Measurements from ENCODE around the gene SPATA18.
"Not testable (repeated sequence)": the region's sequence is repeated elsewhere in the genome, so short reads cannot be mapped to it uniquely, and the experiment has no call there.

The SPATA18 gene

DNA sequence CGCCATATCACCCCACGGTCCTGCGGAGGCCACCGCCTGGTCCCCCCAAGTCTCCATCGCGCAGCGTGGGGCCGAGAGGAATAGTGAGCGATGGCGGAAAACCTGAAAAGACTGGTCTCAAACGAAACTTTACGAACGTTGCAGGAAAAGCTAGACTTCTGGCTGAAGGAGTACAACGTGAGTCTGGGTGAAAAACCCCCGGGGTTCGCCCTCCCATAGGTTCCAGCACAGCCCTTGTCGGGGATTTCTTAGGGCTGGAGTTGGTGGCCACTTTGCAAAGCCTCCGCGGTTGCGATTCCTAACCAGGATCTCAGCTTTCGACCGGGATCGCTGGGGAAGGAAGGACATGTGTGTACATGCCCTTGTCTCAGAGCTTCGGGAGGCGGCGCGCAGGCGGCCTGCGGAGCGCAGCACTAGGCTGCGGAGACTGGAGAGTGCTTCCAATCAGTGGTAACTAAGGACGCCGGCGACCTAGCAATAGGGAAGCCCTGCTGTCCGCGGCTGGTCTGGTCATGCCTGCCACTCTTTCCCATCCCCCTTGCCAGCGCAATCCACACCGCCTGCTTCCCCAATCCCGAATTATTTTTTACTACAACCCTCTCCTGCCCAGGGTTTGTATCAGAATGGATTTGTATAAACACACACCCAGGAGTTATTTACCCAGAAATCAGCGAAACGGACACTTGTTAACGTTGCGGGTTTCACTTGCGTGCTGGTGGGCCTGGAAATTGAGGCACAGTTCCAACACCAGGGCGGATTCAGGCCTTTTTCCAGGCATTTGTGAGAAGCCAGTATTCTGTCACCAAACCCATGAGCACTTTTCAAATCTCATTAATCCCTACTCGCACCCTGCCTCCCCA lies 741 bp downstream of the SPATA18 start:
- DNase-seq (ENCODE audit: low read depth, low spot score) = peak; percentile 66

DNA sequence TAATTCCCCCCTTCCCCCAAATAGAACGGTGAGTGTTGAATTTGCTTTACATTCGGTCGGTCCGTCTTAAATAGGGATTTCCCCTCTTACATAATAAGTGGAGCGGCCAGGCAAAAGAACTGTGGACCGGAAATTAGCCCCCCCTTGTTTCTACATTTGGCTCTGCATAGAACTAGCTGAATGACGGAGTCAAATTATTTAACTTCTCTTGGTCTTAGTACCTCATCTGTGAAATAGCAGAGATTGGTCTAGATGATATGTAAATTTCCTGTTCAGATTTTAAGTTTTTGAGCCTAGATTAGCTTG lies 1.3 kb downstream of the SPATA18 start:
- no peak for DNase-seq (ENCODE audit: low read depth, low spot score)

DNA sequence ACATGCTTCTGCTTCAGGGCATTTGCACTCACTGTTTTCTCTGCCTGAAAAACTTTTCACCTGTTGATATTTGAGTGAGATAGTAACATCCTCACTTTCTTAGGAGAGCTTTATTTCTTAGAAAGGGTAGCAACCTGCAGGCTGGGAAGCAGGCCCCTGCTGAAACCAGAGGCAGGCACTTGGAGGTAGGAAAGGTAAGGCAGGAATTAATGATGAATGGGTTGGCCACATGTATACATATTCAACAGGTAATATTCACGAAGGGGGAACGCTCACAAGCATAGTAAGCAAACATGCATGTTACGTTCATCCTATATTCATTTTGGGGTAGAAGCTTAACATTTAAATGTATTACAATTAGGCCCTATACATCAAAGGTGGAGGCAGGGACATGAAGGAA lies 3.1 kb downstream of the SPATA18 start:
- DNase-seq (ENCODE audit: low read depth, low spot score) = no peak

DNA sequence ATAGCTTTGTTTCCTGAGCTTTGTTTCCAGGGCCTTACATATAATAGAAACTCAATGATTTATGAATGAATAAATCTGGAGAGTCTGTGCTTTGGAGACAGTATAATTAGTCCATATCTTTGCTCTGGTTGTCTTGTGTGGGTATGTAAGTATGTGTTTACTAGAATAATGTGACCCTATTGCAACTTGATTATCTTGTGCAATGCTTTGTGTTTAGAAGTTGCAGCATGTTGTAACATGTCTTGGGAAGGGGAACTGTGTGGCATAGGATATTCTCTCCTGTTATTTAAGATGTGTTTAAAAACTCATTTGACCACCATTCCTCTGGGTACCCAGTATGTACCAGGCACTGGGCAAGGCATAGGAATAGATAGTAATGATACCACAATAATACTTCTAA lies 6.1 kb downstream of the SPATA18 start:
- DNase-seq (ENCODE audit: low read depth, low spot score) = no peak

DNA sequence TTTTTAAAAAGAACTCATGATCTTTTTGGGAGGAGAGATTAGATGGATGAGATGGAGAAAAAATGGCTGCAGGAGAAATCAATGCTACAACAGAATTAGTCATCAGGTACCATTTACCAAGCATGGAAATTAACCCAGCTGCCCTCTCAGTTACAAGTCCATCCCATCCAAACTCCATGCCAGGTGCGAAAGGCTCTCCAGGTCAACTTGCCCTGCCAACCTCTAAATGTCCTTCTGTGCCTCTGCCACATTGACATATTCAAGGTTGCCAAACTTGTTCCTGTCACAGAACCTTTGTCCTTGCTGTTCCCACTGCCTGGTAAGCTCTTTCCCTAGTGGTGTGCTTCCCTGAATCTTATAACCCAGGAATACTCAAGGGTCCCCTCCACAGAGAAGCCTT lies 7.2 kb downstream of the SPATA18 start:
- DNase-seq (ENCODE audit: low read depth, low spot score) = no peak

DNA sequence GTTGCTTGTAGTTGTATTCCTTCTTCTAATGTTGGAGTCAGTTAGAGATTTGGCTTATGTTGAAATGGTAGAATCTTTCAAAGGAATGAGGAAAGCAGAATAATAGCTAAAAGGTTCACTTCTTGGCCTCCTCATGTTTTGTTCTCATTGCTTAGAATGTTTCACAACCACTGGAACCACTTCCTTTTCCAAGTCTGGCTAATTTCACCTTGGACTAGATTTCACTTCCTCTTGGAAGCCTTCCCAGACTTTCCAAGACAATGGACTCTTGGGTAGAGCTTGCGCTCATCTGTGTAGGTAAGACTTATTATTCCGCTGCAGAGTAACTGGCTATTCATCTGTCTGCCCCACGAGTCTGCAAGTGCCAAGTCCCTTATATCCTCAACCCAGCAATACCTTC lies 8.3 kb downstream of the SPATA18 start:
- no peak for DNase-seq (ENCODE audit: low read depth, low spot score)

DNA sequence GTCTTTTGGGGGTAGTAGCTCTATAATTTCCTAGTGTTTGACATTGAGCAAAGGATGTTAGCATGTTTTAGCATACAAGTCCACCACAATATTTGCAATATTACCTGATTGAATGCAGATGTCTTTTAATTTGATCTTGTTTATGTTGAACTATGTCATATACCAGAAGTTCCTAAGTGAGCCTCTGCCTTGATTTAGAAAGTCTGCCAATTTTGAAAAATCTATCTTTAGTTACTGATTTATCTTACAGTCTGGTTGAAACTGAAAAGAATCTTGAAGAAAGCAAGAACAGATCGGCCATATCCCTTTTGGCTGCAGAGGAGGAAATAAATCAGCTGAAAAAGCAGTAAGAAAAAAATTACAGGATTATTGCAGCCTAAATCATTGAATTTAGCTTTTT lies 18.5 kb downstream of the SPATA18 start:
- DNase-seq (ENCODE audit: low read depth, low spot score) = no peak

DNA sequence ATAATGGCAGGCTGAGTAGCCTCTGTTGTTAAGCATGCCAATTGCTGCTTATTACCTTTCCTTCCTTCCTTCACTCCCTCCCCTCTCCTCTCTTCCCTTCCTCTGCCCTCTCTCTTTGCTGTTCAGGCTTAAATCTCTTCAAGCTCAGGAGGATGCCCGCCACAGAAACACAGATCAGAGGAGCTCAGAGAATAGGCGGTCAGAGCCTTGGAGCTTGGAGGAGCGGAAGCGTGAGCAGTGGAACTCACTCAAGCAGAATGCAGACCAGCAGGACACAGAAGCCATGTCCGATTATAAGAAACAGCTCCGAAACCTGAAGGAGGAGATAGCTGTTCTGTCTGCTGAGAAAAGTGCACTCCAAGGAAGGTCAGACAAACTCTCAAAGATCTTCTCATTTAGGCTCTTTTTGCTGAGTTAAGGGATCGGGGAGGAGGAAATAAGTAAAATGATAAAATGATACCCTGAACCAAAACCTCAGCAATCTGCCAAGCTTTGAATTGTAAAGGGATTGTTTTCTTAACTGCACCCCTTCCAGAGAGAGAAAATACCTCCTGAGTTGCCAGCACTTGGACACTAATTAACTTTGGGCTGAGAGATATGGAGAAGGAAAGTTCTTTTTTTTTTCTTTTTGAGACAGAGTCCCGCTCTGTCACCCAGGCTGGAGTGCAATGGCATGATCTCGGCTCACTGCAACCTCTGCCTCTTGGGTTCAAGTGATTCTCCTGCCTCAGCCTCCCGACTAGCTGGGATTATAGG lies 20.9 kb downstream of the SPATA18 start:
- no peak for DNase-seq (ENCODE audit: low read depth, low spot score)

DNA sequence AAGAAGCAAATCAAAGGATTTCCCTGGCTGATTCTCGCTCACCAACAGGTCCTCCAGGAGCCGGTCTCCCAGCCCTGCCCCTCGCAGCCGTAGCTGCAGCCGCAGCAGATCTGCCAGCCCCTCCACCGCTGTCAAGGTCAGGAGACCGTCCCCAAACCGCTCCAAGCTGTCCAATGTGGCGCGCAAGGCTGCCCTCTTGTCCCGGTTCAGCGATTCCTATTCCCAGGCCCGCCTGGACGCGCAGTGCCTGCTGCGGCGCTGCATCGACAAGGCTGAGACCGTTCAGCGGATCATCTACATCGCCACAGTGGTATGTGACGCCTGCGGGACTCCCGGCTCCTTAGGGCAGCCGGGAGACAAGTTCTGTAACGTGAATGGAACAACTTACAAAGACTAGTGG lies 25.6 kb downstream of the SPATA18 start:
- no peak for DNase-seq (ENCODE audit: low read depth, low spot score)

DNA sequence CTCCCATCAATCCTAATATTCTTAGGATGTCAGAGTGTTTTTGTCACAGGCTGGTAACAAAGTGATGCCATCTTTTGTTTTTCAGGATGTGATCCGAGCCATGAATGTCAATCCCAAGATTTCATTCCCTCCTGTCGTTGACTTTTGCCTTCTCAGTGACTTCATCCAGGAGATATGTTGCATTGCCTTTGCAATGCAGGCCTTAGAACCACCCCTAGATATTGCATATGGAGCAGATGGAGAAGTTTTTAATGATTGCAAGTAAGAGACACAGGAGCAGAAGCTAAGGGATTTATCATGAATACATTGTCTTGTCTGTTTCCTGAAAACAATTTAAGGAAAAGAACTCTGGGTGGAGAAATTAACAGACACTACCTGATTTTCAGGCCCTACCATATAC lies 28.6 kb downstream of the SPATA18 start:
- DNase-seq (ENCODE audit: low read depth, low spot score) = no peak

DNA sequence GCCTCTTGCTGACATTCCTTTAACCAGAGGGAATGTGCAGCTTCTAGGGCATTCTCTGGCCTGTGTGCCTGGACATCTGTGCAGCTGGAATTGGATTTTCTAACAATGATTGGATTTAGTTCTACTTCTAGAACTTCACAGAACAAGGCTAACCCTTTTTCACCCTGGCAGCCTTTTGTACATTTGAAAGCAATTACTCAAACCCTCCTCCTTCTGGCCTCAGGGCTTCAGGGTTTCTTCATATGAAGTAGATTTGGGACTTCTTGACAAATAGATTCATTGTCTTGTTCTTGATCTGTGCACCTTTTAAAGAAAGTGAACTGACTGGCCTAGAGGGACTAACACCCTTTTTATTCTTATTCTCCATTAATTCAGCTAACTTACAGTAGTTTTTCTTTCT lies 30.1 kb downstream of the SPATA18 start:
- DNase-seq (ENCODE audit: low read depth, low spot score) = no peak

DNA sequence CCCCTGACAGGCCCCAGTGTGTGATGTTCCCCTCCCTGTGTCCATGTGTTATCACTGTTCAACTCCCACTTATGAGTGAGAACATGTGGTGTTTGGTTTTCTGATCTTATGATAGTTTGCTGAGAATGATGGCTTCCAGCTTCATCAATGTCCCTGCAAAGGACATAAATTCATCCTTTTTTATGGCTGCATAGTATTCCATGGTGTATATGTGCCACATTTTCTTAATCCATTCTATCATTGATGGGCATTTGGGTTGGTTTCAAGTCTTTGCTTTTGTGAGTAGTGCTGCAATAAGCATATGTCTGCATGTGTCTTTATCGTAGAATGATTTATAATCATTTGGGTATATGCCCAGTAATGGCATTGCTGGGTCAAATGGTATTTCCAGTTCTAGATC lies 35.3 kb downstream of the SPATA18 start:
- DNase-seq (ENCODE audit: low read depth, low spot score) = not testable (repeated sequence)

DNA sequence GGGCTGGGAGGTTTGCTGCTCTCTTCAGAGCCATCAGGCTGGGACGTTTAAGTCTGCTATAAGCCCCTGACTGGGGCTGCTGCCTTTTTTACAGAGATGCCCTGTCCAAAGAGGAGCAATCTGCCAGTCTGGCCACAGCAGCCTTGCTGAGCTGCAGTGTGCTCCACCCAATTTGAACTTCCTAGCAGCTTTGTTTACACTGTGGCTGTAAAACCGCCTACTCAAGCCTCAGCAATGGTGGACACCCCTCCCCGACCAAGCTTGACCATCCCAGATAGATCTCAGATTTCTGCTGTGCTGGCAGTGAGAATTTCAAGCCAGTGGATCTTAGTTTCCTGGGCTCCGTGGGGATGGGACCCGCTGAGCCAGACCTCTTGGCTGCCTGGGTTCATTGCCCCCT lies 40.7 kb downstream of the SPATA18 start:
- no peak for DNase-seq (ENCODE audit: low read depth, low spot score)

DNA sequence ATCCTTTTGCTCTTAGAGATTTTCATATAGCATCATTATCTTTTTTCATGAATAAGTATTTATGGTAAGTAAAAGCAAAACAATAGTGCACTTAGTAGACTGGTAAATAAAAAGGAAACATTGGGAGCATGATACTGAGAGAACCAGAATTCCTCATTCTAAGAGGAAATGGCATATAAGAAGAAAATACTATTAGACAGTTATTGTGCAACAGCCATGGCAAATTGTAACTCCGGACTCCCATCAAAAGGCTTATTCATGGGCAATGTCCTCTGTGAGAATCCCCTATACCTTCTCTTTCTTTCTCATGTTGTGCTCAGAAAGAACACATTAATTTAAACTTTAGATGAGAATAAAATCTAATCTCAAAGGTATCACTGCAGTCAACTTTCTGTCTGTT lies 42.4 kb downstream of the SPATA18 start:
- no peak for DNase-seq (ENCODE audit: low read depth, low spot score)

DNA sequence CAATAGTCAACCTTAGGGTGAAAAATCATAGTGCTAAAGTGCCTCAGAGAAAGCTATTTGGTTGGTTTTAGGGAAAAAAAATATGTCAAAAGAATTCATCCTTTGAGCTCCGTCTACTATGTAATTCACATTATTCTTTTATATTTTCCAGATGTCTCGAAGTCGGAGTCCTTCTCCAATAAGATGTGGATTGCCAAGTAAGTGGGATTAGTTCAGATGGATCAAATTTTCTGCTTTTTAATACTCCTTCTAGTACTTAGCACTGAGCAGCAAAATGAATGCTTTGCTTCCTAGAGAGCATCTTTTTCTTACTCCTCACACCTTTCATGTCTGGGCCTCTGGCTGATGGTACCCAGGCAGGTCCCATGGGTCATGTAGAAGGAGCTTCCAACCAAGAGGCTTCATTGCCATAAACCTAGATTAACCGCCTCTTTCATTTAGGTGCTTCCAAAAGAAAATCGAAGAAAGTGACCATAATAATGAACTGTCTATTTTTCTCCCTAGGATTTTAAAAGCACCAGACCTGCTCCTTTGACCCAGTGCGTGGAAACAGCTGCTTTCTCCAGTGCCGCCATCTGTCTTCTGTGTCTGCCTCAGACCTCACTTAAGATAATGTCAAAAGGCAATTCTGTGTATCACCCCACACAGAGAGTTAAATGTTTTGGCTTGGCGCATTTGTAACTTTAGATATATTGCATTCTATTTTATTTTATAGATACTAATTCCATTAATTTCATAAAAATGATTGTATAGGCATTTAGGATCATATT lies 43.5 kb downstream of the SPATA18 start:
- no peak for DNase-seq (ENCODE audit: low read depth, low spot score)

DNA sequence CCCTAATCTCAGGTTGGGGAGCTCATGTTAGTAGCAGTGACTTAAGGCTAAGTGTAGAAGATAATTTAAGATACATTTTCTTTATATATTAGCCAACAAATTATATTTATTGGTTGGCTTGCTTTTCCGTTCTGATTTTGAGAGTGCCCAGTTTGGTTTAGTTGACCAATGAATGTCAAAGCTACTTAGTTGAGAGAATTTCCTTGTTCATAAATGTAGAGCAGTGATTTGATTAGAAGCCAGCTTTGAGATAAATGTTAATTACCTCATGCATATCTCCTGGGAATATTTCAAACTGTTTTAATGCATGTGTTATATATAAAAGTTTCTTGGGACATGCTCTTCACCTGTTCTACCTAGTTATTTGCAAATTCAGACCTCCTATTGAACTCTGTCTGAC lies 44.3 kb downstream of the SPATA18 start:
- DNase-seq (ENCODE audit: low read depth, low spot score) = no peak

DNA sequence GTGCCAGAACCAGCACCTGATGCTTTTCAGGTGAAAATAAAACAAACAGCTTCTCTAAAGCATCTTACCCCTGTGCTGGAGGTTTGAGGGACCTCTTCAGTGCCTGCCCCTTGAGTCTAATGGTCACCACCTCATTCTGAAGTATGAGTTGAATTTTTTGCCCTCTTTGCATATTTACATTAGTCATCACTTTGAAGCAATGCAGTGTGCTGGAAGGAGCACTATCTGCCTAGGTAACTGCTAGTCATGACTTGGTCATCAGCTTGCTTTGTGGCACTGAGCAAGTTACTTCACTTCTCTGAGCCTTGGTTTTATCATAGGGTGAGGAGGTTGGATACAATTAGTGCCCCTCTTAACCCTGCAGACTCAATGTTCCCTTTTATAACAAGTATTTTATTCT lies 44.9 kb downstream of the SPATA18 start:
- no peak for DNase-seq (ENCODE audit: low read depth, low spot score)

DNA sequence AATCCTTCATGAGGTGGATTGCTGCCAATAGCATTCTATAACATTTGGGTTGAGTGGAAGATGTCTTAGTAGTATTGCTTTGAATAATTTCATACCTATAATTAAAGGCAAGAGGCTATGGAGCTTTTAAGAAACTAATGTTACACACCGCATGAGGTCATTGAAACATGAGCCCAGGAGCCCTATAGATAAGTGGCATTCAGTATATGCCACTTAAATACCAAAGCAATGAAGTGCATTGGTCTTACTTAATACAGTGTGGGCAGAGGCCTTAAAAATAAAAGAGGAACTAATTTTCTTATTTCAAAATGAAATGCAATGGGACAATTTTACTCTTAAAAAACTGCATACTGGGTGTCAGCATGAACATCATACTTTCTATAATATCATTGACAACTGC lies 47.5 kb downstream of the SPATA18 start:
- no peak for DNase-seq (ENCODE audit: low read depth, low spot score)

DNA sequence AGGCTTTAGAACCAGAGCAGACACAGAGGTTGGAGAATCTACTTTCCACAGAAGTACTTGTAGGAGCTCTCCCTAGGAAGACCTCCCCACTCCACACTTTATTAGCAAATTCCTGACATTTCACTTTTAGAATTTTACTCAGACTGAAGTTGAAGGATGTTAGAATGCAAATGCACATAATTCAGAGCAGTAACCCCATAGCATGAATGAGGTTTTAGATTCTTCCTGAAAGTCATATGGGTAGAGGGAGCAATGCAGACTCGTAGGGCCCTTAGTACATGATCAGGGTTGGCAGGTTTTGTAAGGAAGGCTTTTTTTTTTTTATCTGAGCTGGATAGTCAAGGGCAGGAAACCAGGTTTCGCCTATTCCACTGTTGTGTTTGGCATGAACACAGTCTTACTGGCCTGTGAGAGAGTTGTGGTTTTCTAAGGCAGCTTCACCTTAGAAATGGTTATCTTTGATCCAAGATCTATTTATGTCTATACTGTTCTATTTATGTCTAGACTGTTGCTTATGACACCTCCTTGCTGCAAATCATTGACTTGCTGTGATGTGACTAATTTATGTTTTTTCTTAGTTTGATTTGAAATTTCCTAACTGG lies 48.9 kb downstream of the SPATA18 start:
- DNase-seq (ENCODE audit: low read depth, low spot score) = no peak

DNA sequence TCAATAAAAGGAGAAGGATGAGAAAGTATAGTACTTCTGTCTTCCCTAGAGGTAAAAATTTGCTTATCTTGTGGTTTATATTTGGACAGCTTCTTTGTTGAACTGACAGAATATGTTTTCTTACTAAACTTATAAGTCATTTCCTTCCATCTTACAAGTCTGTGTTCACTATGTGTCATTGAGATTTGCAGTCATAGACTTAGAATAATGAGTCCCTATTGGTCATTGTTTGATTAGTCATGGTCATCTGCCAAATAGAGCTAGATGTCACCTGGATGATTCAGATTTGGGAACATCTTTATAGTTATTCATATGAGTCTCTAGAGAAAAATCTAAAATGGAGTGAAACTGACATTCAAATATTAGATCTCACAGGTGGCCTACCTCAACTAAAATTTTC lies 51.5 kb downstream of the SPATA18 start:
- DNase-seq (ENCODE audit: low read depth, low spot score) = no peak

DNA sequence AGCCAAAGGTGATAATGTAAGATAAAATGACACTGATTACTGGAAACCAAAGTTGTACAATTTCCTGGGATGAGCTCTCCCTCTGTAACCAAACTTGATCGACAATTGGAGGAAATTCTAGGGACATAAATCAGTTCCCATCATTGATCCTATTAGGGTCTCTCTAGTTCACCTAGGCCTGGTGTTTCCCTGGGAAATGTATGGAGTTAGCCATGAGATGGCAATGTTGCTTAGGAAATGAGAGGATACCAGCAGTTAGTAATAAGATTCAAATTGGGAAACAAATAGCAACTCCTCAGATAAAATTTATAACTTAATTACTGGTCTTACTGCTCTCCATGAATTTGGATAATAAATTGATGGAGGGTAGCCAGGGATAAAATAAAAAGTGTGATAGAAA lies 52.2 kb downstream of the SPATA18 start:
- no peak for DNase-seq (ENCODE audit: low read depth, low spot score)

DNA sequence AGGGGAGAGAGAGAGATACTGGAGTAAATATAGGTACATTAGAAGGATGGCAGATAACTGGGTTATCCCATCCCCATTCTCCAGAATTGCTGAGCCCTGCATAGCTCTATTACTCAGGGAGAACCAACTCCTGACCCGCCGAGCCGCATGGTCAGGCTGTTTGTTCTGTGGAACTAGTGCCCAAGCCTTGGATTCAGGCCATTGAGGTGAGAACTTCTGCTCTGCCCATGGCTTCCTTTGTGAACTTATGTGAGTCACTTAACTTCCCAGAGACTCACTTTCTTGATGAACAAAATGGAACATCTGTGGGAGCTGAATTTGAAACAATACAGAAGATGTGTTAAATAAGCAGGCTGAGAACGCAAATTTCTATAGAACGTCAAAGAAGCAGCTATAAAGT lies 54.2 kb downstream of the SPATA18 start:
- DNase-seq (ENCODE audit: low read depth, low spot score) = no peak
